NCI-H2107 treated with DMSO at 0.1 percent for 48 hours (cell line): Measurements from ENCODE around the gene ZNF892.
"Not testable (repeated sequence)": the region's sequence is repeated elsewhere in the genome, so short reads cannot be mapped to it uniquely, and the experiment has no call there.

Source experiments
- DNase-seq: peaks from one replicate; lab custom pipeline; 2025; ENCODE audit not compliant: unreplicated experiment; lab: John Stamatoyannopoulos, UW

ZNF892 gene

DNA sequence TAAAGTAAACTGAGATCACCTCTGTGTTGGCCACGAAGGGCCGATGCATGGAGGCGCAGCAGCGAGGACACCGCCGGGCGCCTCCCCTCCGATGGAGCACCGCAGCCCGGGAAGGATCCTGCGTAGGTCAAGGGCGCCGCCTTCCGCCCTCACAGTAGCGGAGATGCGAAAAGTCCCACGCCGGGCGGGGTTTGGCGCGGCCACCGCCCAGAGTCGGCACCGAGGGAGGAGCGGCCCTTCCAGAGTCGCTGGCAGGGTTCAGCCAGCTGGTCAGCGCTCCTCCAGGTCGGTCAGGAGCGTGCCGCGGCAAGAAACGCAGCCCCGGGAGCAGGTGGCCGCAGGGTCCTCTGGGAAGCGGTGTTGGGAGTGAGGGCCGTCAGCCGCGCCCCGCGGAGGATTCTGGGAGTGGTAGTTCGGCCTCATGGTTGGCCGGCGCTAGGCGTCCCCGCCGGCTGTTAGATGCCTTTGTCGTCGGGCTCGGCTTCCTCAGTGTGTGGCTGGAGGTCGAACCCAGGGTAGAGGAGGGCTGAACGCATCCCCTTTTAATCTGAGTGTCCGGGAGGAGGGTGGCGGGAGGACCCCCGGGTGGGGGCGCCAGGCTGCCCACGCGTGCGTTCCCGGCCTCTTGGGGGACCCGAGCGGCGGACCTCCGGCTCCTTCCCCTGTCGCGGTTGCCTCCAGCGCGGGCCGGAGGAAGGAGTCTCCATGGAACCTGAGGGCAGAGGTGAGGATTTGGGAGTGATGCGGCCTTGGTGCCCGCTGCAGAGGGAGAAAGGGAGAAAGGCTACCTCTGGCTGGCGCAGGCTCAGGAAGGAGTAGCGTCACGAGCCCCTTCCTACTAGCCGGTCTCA, at the start of gene ZNF892:
Gene ZNF892, plus strand, starts transcription at position 411 of the 851 bp plus-strand sequence. Its CDS starts 295 bp downstream, at position 706.
- DNase-seq, result peak; percentile 74

DNA sequence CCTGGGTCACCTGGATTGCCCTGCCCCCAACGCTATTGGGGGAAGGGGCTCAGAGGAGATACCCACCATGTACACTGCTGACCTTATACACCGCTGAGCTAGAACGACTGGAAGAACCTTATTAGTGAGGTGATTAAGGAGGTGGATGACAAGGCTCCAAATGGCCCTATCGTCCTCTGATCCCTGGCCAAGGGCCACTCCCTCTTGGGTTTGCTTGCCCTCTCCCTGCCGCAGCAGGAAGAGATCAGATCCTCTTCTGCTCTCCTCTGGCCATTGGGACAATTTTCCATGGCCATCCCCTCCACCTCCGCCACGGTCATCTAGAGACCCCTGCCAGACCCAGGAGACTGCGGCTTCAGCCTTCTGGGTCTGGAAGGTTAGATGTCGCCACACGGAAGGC, 48.9 kb upstream of the ZNF892 start:
- DNase-seq, result no peak

DNA sequence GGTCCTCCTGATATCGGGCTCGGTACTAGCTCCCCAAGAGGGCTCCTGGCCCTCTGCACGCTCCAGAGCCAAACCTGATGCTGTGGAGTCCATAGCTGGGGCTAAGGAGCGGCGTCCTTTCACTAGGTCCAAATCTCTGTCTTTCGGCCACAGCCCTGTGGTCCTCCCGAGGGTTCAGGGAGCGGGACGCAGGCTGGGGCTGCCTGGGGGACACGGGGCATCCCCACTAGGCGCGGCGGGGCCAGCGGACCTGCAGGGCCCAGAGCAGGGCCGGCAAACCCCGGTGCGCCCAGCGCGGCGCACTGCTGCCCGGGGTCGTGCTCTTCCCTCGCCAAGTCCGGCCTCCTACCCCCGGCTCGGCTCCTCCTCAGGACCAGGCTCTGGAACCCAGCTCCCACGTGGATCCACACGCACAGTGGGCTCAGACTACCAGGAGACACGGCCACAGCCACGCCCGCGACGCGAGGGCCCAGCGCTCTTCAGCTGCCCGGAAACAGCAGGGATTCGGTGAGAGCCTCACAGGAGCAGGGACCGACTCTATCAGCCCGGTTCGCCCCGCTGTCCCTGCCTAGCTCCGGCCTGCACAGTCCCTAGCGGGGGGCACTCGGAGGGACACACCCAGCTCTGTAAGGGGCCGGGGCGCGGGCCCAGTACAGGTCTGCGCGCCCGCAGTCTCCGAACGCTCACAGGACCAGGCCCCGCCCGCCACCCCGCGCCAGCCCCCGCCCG, 48.3 kb upstream of the ZNF892 start:
- no peak for DNase-seq

DNA sequence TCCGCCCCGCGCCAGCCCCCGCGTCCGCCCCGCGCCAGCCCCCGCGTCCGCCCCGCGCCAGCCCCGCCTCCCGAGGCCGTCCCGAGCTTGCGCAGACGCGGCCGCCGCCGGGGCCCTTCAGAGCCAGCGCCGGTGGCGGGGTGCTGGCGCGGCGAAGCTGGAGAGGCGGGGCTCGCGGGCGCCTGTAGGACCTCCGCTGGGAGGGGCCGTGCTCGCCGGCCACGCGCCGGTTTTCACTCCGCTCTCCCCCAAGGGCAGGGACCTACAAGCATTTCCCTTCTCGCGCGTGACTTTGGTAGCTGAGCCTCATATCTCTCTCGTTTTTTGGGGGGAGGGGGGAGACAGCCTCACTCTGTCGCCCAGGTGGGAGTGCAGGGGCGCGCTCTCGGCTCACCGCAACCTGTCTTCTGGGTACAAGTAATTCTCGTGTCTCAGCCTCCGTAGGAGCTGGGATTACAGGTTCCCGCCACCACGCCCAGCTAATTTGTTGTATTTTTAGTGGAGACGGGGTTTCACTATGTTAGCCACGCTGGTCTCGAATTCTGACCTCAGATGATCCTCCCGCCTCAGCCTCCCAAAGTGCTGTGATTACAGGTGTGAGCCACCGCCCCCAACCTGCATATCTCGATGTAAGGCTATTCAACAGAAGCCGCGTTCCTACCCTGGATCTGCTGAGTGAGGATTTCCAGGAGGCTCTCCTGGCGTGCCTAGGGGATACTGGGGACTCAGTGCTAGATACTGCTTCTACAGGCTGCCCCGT, 47.5 kb upstream of the ZNF892 start, which contains the start of gene ZNF514:
Gene ZNF514, minus strand, starts transcription at position 159 of the 760 bp plus-strand sequence. CDS start 6,595 bp downstream, outside the sequence.
- peak; percentile 23 for DNase-seq

DNA sequence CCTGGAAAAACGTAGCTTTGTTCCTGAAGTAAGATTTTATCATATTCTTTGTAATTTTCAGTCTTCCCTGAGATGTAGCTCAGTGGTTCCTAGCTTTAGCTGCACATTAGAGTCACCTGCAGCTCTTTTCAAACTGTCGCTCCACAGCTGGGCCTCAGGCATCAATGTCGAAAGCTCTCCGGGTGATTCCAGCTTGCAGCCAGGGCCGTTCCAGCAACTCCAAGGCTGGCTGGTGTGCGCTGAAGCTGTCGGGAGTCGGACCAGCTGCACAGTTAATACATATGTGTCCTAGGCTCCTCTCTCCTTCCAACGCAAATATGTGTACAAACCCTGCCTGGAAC, 42.3 kb upstream of the ZNF892 start:
- no peak for DNase-seq

DNA sequence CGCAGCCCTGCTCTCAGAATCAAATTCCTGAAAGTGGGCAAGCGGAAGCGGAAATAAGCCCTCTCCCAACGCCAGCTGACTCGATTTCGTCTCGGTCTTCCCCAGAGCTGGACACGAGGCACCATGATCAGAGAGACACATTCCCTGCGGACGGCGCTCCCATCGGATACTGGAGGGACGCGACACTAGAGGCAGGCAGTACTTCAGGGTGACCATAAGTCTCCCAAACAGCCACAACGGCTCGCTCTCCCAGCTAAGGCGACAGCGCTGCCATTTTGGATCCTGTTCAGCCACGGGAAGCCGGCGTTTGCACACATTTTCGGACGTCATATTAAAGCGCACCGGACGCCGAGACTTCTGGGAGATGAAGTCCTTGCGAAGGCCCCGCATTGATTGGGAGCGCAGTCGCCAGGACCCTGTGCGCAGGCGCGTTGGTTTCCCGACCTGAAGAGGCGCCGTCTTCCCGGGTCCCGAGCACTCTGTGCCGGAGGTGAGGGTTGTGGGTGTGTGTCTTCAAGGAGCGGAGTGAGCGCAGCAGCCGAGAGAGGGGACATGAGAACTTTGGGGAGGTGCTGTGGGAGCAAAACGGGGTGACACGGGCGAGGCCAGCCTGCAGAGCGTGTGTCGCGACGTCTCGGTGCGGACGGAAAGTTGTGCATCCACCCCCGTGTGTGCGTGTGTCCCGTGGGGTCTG, 41.8 kb upstream of the ZNF892 start, which contains the start of gene ZNF2:
Gene ZNF2, plus strand, starts transcription at position 439 of the 694 bp plus-strand sequence. CDS start 10,418 bp downstream, outside the sequence.
- DNase-seq, result peak; percentile 93

GRCh38 chr2:95166065-95166763, 41.1 kb upstream of the ZNF892 start:
- DNase-seq, result no peak

DNA sequence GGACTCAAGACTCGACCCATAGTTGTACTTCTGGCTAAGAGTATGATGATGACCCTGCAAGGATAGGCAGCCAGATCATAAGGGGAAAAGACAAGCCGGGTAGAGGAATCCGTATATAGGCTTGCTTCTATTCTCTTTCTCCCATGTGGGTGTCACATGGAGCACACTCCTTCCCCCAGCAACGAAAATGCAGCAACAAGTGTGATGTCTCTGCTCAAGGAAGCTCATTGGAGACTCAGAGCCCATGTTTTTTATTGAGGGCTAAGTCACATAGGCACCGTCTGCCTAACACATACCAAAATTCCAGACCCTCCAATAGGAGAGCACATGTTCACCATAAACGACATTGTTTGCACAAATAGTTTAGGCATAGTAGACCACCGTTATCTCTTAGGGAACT, 35.4 kb upstream of the ZNF892 start:
- no peak for DNase-seq

DNA sequence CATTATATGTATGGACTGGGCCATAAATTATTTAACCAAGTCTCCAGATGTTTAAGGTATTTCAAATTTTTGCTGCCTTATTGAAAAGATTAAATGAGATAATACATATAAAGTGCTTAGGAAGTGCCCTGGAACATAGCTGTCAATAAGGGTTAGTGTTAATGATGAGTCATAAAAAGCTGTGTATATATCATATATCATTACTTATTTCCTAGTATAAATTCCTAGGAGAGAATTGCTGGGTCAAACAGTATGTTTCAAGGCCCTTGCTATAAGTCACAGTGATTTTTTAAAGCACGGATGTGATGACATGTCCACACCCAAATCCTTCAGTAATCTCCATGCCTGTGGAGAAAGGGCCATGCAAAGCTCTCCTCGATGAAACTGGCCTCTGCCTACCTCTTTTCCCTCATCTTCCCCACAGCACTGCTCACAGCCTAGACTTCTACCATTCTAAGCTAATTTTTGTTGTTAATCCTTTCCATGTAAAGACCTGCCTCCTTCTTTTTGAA, 33.2 kb upstream of the ZNF892 start:
- DNase-seq, result no peak

DNA sequence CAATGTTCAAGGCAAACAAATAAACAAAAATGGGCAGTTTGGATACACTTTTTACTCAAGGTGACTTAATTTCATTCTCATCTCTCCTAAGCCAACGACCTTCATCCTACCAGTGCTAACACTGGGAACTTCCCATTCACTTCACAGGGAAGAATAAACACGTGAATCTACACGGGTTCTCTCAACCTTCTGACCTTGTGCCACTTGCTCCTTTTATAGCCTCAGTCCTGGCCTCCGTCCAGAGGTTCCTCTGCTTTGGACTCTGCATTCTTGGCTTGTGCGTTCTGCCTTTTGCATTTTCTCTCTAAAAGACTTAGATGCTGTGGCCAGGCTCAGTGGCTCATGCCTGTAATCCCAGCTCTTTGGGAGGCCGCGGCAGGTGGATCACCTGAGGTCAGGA, 27.9 kb upstream of the ZNF892 start:
- no peak for DNase-seq

- no peak for DNase-seq
Measured at GRCh38 chr2:95181774-95182173, 25.5 kb upstream of the ZNF892 start.

GRCh38 chr2:95185197-95185596, 22.1 kb upstream of the ZNF892 start:
- DNase-seq, result no peak

GRCh38 chr2:95185973-95186372, 21.3 kb upstream of the ZNF892 start:
- no peak for DNase-seq

DNA sequence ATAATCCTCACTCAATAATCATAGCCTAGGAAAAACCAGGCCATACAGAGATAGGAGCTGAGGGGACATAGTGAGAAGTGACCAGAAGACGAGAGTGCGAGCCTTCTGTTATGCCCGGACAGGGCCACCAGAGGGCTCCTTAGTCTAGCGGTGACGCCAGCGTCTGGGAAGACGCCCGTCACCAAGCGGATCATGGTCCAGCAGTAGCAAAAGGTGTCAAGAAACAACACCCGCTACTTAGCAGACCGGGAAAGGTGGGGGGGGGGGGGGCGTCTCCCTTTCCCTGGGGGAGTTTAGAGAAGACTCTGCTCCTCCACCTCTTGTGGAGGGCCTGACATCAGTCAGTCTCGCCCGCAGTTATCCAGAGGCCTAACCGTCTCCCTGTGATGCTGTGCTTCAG, 14.4 kb upstream of the ZNF892 start:
- not testable (repeated sequence) for DNase-seq

DNA sequence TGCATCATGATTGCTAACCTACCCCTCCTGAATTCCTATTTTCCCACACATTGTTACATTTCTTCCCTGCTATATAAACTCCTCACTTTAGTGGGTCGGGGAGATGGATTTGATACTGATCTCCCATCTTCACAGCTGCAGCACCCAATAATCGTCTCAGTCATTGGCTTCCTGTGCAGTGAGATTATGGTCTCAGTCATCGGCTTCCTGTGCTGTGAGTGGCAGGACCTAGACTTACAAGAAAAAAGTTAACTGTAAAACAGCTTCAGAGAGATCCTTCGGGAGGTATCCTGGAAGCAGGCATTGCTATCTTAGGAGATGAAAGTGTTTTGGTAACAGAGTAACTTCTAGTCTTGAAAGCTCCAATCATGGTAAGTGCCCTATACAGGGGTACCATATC, 3.4 kb upstream of the ZNF892 start:
- DNase-seq, result no peak

DNA sequence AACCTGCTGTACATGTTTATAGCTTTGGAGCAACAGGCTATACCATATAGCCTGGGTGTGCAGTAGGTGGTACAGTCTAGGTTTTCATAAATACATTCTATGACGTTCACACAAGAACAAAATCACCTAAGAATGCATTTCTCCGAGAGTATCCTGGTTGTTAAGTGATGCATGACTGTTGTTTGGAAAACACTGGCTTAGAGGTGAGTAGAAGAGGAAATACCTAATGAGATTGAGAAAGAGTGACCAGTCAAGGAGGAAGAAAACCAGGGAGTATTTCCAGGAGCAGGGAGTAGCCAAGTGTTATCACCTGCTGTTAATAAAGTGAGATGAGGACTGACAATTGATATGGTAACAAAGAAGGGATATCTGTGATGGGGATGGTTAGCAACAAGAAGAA, 2.9 kb upstream of the ZNF892 start:
- DNase-seq, result no peak

- DNase-seq, result no peak
Measured at GRCh38 chr2:95206096-95206495, 1.2 kb upstream of the ZNF892 start.

DNA sequence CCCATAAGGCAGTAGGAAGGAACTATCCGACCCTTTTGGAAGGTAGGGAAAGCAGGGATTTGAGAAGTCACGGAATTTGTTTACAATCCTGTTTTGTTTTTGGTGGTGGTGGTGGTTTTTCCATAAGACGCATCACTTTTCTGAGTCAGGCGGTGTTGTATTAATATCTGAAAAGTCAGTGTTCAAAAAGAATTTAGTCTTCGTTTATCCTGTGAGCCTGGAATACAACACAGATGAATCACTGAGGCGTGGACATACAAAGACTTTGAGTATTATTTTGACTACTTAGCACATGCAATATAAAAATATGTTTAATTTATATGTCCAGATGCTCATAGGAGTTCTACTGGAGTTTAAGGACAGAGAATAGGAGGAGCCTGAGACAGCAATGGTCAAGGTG, 785 bp downstream of the ZNF892 start:
- DNase-seq, result no peak

DNA sequence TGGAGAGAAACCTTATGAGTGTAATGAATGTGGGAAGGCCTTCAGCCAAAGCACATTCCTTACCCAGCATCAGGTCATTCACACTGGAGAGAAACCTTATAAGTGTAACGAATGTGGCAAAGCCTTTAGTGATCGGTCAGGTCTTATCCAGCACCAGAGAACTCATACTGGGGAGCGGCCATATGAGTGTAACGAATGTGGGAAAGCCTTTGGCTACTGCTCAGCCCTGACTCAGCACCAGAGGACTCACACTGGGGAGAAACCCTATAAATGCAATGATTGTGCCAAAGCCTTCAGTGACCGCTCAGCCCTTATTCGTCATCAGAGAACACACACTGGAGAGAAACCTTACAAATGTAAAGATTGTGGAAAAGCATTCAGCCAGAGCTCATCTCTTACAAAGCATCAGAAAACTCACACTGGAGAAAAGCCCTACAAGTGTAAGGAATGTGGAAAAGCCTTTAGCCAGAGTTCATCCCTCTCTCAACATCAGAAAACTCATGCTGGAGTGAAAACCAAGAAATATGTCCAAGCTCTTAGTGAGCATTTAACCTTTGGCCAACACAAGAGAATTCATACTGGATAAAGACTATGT, 7.8 kb downstream of the ZNF892 start:
- DNase-seq, result no peak

- DNase-seq, result no peak
Measured at GRCh38 chr2:95220449-95220848, 13.1 kb downstream of the ZNF892 start.
